ENCODE measurements around the gene CTPS1.

Gene CTPS1

GRCh38 chr1:40983286-40983685 is 3.8 kb downstream of the CTPS1 start:
- Histone ChIP-seq H3K27me3 (ENCODE audit: insufficient read depth, poor library complexity, severe bottlenecking) (no peaks in the 10 kb centered on the region), H3K4me3 (replicated peaks; ENCODE audit: insufficient read depth, low read length) (no peak overlapping the region), H3K27ac (replicated peaks) (no peak overlapping the region)
- no peak for DNase-seq (ENCODE audit: low read depth in 1 of 2, low spot score in 1 of 2)
- TF ChIP-seq POLR2AphosphoS5 (IDR thresholded peaks at IDR 0.05; ENCODE audit: low read depth): no peak
- TF ChIP-seq CTCF (IDR thresholded peaks at IDR 0.05; ENCODE audit: insufficient read depth, low read length): no peak
- no peak for TF ChIP-seq REST (IDR thresholded peaks at IDR 0.05; ENCODE audit: insufficient replicate concordance, low read depth)
- TF ChIP-seq SPI1 (IDR thresholded peaks at IDR 0.05; ENCODE audit: borderline replicate concordance, low read depth): no peak
- TF ChIP-seq GABPA (IDR thresholded peaks at IDR 0.05; ENCODE audit: low read depth): no peak

GRCh38 chr1:40984066-40984465 is 4.6 kb downstream of the CTPS1 start:
- no peak for TF ChIP-seq SPI1 (IDR thresholded peaks at IDR 0.05; ENCODE audit: borderline replicate concordance, low read depth)
- TF ChIP-seq REST (IDR thresholded peaks at IDR 0.05; ENCODE audit: insufficient replicate concordance, low read depth): no peak
- no peak for TF ChIP-seq CTCF (IDR thresholded peaks at IDR 0.05; ENCODE audit: insufficient read depth, low read length)
- TF ChIP-seq GABPA (IDR thresholded peaks at IDR 0.05; ENCODE audit: low read depth): no peak
- no peak for TF ChIP-seq POLR2AphosphoS5 (IDR thresholded peaks at IDR 0.05; ENCODE audit: low read depth)
- no peak overlapping the region for H3K27ac ChIP-seq (replicated peaks)
- H3K27me3 ChIP-seq (ENCODE audit: insufficient read depth, poor library complexity, severe bottlenecking): no peaks in the 10 kb centered on the region
- DNase-seq (ENCODE audit: low read depth in 1 of 2, low spot score in 1 of 2): no peak
- H3K4me3 ChIP-seq (replicated peaks; ENCODE audit: insufficient read depth, low read length): no peak overlapping the region

GRCh38 chr1:40984531-40984930 is 5.0 kb downstream of the CTPS1 start:
- H3K27ac ChIP-seq (replicated peaks): no peak overlapping the region
- H3K4me3 ChIP-seq (replicated peaks; ENCODE audit: insufficient read depth, low read length): no peak overlapping the region
- no peaks in the 10 kb centered on the region for H3K27me3 ChIP-seq (ENCODE audit: insufficient read depth, poor library complexity, severe bottlenecking)
- no peak for TF ChIP-seq SPI1 (IDR thresholded peaks at IDR 0.05; ENCODE audit: borderline replicate concordance, low read depth)
- TF ChIP-seq REST (IDR thresholded peaks at IDR 0.05; ENCODE audit: insufficient replicate concordance, low read depth): no peak
- no peak for TF ChIP-seq GABPA (IDR thresholded peaks at IDR 0.05; ENCODE audit: low read depth)
- no peak for TF ChIP-seq POLR2AphosphoS5 (IDR thresholded peaks at IDR 0.05; ENCODE audit: low read depth)
- TF ChIP-seq CTCF (IDR thresholded peaks at IDR 0.05; ENCODE audit: insufficient read depth, low read length): no peak
- DNase-seq (ENCODE audit: low read depth in 1 of 2, low spot score in 1 of 2): no peak

Measured in HL-60 (cell line).